ENCODE measurements around the gene ADAMTS9.

The ADAMTS9 gene

GRCh38 chr3:64604313-64604712, 83.5 kb downstream of the ADAMTS9 start:
- no peak for DNase-seq
- H3K4me1 Mint-ChIP-seq: no peaks in the 10 kb centered on the region
- H3K9me3 Mint-ChIP-seq: peaks cover 2 to 3% of the 10 kb centered on the region in 2 donors
- no peak overlapping the region for H3K27ac Mint-ChIP-seq
- H3K27me3 Mint-ChIP-seq: no peaks in the 10 kb centered on the region
- H3K4me3 Mint-ChIP-seq: no peak overlapping the region
- no peak for ATAC-seq (replicated peaks)
- H3K36me3 Mint-ChIP-seq: no peaks in the 10 kb centered on the region

- Mint-ChIP-seq H3K27me3 (no peaks in the 10 kb centered on the region), H3K27ac (no peak overlapping the region), H3K4me3 (no peak overlapping the region), H3K9me3 (peaks cover 2 to 3% of the 10 kb centered on the region in 2 donors), H3K36me3 (no peaks in the 10 kb centered on the region), H3K4me1 (no peaks in the 10 kb centered on the region)
- DNase-seq (no peak), ATAC-seq (replicated peaks) (no peak)
These were observed 86.0 kb downstream of the ADAMTS9 start for GRCh38 chr3:64601824-64602223.

- no peak overlapping the region for H3K27ac Mint-ChIP-seq
These were observed 87.4 kb downstream of the ADAMTS9 start for GRCh38 chr3:64600246-64600950.

GRCh38 chr3:64599651-64600050, 88.1 kb downstream of the ADAMTS9 start:
- Mint-ChIP-seq H3K27me3 (no peaks in the 10 kb centered on the region), H3K4me1 (no peaks in the 10 kb centered on the region), H3K4me3 (no peak overlapping the region), H3K36me3 (no peaks in the 10 kb centered on the region), H3K9me3 (peaks cover 2 to 3% of the 10 kb centered on the region in 2 donors), H3K27ac (no peak overlapping the region)
- DNase-seq: no peak
- no peak for ATAC-seq (replicated peaks)

More at GRCh38 chr3:64600246-64600950, 87.4 kb downstream of the ADAMTS9 start:
- DNase-seq (no peak), ATAC-seq (replicated peaks) (no peak)
- H3K36me3 Mint-ChIP-seq: no peaks in the 10 kb centered on the region
- H3K4me1 Mint-ChIP-seq: no peaks in the 10 kb centered on the region
- no peak overlapping the region for H3K4me3 Mint-ChIP-seq
- H3K27me3 Mint-ChIP-seq: no peaks in the 10 kb centered on the region
- H3K9me3 Mint-ChIP-seq: peaks cover 2 to 3% of the 10 kb centered on the region in 2 donors

GRCh38 chr3:64595253-64595694, 92.5 kb downstream of the ADAMTS9 start:
- no peak overlapping the region for H3K27ac Mint-ChIP-seq
- H3K4me1 Mint-ChIP-seq: no peaks in the 10 kb centered on the region
- no peak for ATAC-seq (replicated peaks)
- no peak for DNase-seq
- H3K27me3 Mint-ChIP-seq: no peaks in the 10 kb centered on the region
- no peaks in the 10 kb centered on the region for H3K36me3 Mint-ChIP-seq
- no peaks in the 10 kb centered on the region for H3K9me3 Mint-ChIP-seq
- H3K4me3 Mint-ChIP-seq: no peak overlapping the region

- Mint-ChIP-seq H3K36me3 (no peaks in the 10 kb centered on the region), H3K27me3 (no peaks in the 10 kb centered on the region), H3K9me3 (no peaks in the 10 kb centered on the region), H3K4me3 (no peak overlapping the region), H3K4me1 (no peaks in the 10 kb centered on the region), H3K27ac (no peak overlapping the region)
- no peak for ATAC-seq (replicated peaks)
- no peak for DNase-seq
These were observed 93.7 kb downstream of the ADAMTS9 start for GRCh38 chr3:64594134-64594533.

GRCh38 chr3:64593350-64593749, 94.5 kb downstream of the ADAMTS9 start:
- H3K4me3 Mint-ChIP-seq: no peak overlapping the region
- peaks cover 0 to 1% of the 10 kb centered on the region in 2 donors for H3K9me3 Mint-ChIP-seq
- ATAC-seq (replicated peaks) (no peak), DNase-seq (no peak)
- H3K27ac Mint-ChIP-seq: no peak overlapping the region
- H3K27me3 Mint-ChIP-seq: no peaks in the 10 kb centered on the region
- no peaks in the 10 kb centered on the region for H3K4me1 Mint-ChIP-seq
- H3K36me3 Mint-ChIP-seq: no peaks in the 10 kb centered on the region

GRCh38 chr3:64591615-64592014, 96.2 kb downstream of the ADAMTS9 start:
- no peak overlapping the region for H3K4me3 Mint-ChIP-seq
- H3K9me3 Mint-ChIP-seq: peaks cover 0 to 2% of the 10 kb centered on the region in 2 donors
- H3K4me1 Mint-ChIP-seq: no peaks in the 10 kb centered on the region
- no peak overlapping the region for H3K27ac Mint-ChIP-seq
- DNase-seq (no peak), ATAC-seq (replicated peaks) (no peak)
- H3K36me3 Mint-ChIP-seq: no peaks in the 10 kb centered on the region
- no peaks in the 10 kb centered on the region for H3K27me3 Mint-ChIP-seq

- ATAC-seq (replicated peaks) (no peak), DNase-seq (no peak)
- peaks cover 0 to 2% of the 10 kb centered on the region in 2 donors for H3K9me3 Mint-ChIP-seq
- no peaks in the 10 kb centered on the region for H3K27me3 Mint-ChIP-seq
- H3K36me3 Mint-ChIP-seq: no peaks in the 10 kb centered on the region
- H3K4me3 Mint-ChIP-seq: no peak overlapping the region
- no peaks in the 10 kb centered on the region for H3K4me1 Mint-ChIP-seq
- no peak overlapping the region for H3K27ac Mint-ChIP-seq
These were observed 99.4 kb downstream of the ADAMTS9 start for GRCh38 chr3:64588380-64588779.

GRCh38 chr3:64586952-64587351, 100.8 kb downstream of the ADAMTS9 start:
- peaks cover 0 to 2% of the 10 kb centered on the region in 2 donors for H3K9me3 Mint-ChIP-seq
- H3K36me3 Mint-ChIP-seq: no peaks in the 10 kb centered on the region
- no peak overlapping the region for H3K27ac Mint-ChIP-seq
- no peak overlapping the region for H3K4me3 Mint-ChIP-seq
- no peaks in the 10 kb centered on the region for H3K4me1 Mint-ChIP-seq
- H3K27me3 Mint-ChIP-seq: no peaks in the 10 kb centered on the region
- no peak for DNase-seq
- ATAC-seq (replicated peaks): no peak

- DNase-seq: no peak
- H3K27ac Mint-ChIP-seq: no peak overlapping the region
- no peaks in the 10 kb centered on the region for H3K4me1 Mint-ChIP-seq
- H3K9me3 Mint-ChIP-seq: peaks cover 0 to 2% of the 10 kb centered on the region in 2 donors
- no peaks in the 10 kb centered on the region for H3K27me3 Mint-ChIP-seq
- ATAC-seq (replicated peaks): no peak
- H3K4me3 Mint-ChIP-seq: no peak overlapping the region
- no peaks in the 10 kb centered on the region for H3K36me3 Mint-ChIP-seq
These were observed 103.6 kb downstream of the ADAMTS9 start for GRCh38 chr3:64584179-64584578.

GRCh38 chr3:64578797-64579196, 109.0 kb downstream of the ADAMTS9 start:
- DNase-seq (no peak), ATAC-seq (replicated peaks) (no peak)
- Mint-ChIP-seq H3K27me3 (no peaks in the 10 kb centered on the region), H3K4me3 (no peak overlapping the region), H3K4me1 (no peaks in the 10 kb centered on the region), H3K36me3 (no peaks in the 10 kb centered on the region), H3K9me3 (peaks cover 0 to 2% of the 10 kb centered on the region in 2 donors), H3K27ac (no peak overlapping the region)

GRCh38 chr3:64578062-64578770, 109.6 kb downstream of the ADAMTS9 start:
- H3K36me3 Mint-ChIP-seq: no peaks in the 10 kb centered on the region
- H3K4me3 Mint-ChIP-seq: no peak overlapping the region
- ATAC-seq (replicated peaks): no peak
- no peaks in the 10 kb centered on the region for H3K4me1 Mint-ChIP-seq
- no peak for DNase-seq
- no peak overlapping the region for H3K27ac Mint-ChIP-seq
- peaks cover 0 to 2% of the 10 kb centered on the region in 2 donors for H3K9me3 Mint-ChIP-seq
- H3K27me3 Mint-ChIP-seq: no peaks in the 10 kb centered on the region

GRCh38 chr3:64576211-64576775, 111.5 kb downstream of the ADAMTS9 start:
- H3K4me3 Mint-ChIP-seq: no peak overlapping the region
- H3K27me3 Mint-ChIP-seq: no peaks in the 10 kb centered on the region
- H3K4me1 Mint-ChIP-seq: no peaks in the 10 kb centered on the region
- ATAC-seq (replicated peaks) (no peak), DNase-seq (no peak)
- no peak overlapping the region for H3K27ac Mint-ChIP-seq
- H3K36me3 Mint-ChIP-seq: no peaks in the 10 kb centered on the region
- peaks cover 0 to 2% of the 10 kb centered on the region in 2 donors for H3K9me3 Mint-ChIP-seq
